Kidney (tissue), 14 donors: ENCODE measurements around the gene CHRNA10. TPM values are rescaled to one million over a fixed set of nuclear protein-coding genes. Genes with fewer than 3 reads are reported as not detected.

ENCODE experiments used
- DNase-seq, 5 donors: peaks; one replicate each; pipeline ENCODE4 v3.0.0-alpha.2; 2013 to 2020
- FAIRE-seq: peaks from 2 replicates; lab custom pipeline; 2012; peaks lifted over from hg19 to GRCh38; lab: Jason Lieb, UNC
- H3K27ac ChIP-seq, 2 donors: one replicate each; pipeline ENCODE4 v1.7.0; 2013; ENCODE audit warnings: low read depth in 2 of 2, low read length in 2 of 2, inconsistent platforms in 1 of 2
- H3K27me3 ChIP-seq: one replicate; pipeline ENCODE4 v1.7.1; 2013; ENCODE audit warnings: low read length, inconsistent platforms; ENCODE audit not compliant: control insufficient read depth, insufficient read depth
- H3K36me3 ChIP-seq, 3 donors: one replicate each; pipeline versions ENCODE4 v1.7.0 to v1.7.1; 2013; ENCODE audit warnings: low read length in 3 of 3, control low read depth in 1 of 3, inconsistent platforms in 1 of 3; ENCODE audit not compliant: insufficient read depth in 3 of 3, control insufficient read depth in 2 of 3
- H3K4me1 ChIP-seq, 3 donors: one replicate each; pipeline versions ENCODE4 v1.7.0 to v1.7.1; 2013; ENCODE audit warnings: low read length in 3 of 3, inconsistent platforms in 1 of 3, low read depth in 1 of 3; ENCODE audit not compliant: control insufficient read depth in 2 of 3, insufficient read depth in 2 of 3
- H3K4me3 ChIP-seq, 3 donors: one replicate each; pipeline versions ENCODE4 v1.7.0 to v1.8.1; 2013; ENCODE audit warnings: low read length in 3 of 3, control low read depth in 1 of 3, inconsistent platforms in 1 of 3
- H3K9ac ChIP-seq, 3 donors: one replicate each; pipeline versions ENCODE4 v1.7.0 to v1.7.1; 2013; ENCODE audit warnings: low read length in 3 of 3, control low read depth in 1 of 3, inconsistent platforms in 1 of 3
- H3K9me3 ChIP-seq, 3 donors: one replicate each; pipeline versions ENCODE4 v1.7.0 to v1.7.1; 2013; ENCODE audit warnings: low read length in 3 of 3, control low read depth in 1 of 3, inconsistent platforms in 1 of 3; ENCODE audit not compliant: control insufficient read depth in 2 of 3, insufficient read depth in 1 of 3
- intact Hi-C: fragments of 100-400 bp; cut with DNase I; formaldehyde crosslinking; loops from one replicate; pipeline ENCODE4 v1.11.1; 2022
- polyA plus RNA-seq: library from polyadenylated mRNA; stranded (reverse); fragments of 350-450 nt; fragmentation: Illumina TruSeq; extraction: RNeasy Lipid Tissue Mini Kit (QIAGEN cat#74804); gene quantifications from one replicate; pipeline ENCODE4 v1.2.3, GENCODE V29; 2014; ENCODE audit warnings: low read depth, low replicate concordance; ENCODE audit not compliant: insufficient read depth
- total RNA-seq: library from RNA; stranded (reverse); fragmentation: NEBNext Ultra II Directional; extraction: Animal tissue kit (Norgen Biotek cat#: 25700); gene quantifications from one replicate; pipeline ENCODE4 v1.2.1, GENCODE V29; 2021
- TF ChIP-seq, protein P1 (sequence below): IDR thresholded peaks from 3 replicates; pipeline ENCODE4 v1.5.1; 2012; ENCODE audit warnings: mild to moderate bottlenecking, moderate library complexity, borderline replicate concordance; ENCODE audit not compliant: insufficient read depth; ENCODE audit errors: extremely low read depth
- donor health status: control.
- donor health status: control.
- donor health status: control.
- donor health status: control.
- donor health status: control.
- donor health status: DM: yes; HTN: yes; CAD: no.
- donor health status: Normal renal cell carcinoma (clear cell type).

Gene CHRNA10
- total and polyA plus RNA-seq, 2 donors from 2014 or later = 0.39 to 1.2 TPM

DNA sequence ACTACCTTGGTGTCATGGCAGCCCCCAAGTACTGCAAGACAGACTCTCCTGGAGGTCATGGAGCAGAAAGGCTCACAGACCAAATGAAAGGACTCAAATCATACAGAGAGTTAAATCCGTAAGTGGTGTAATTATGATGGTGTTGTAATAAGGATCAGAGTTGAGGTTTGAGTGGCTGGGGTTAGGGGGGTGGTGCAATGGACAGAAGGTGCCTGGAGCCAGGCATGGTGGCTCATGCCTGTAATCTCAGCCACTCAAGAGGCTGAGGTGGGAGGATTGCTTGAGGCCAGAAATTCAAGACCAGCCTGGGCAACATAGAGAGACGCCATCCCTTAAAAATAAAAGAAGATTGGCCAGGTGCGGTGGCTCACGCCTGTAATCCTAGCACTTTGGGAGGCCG lies 48.1 kb downstream of the CHRNA10 start:
- no peak for DNase-seq
- H3K36me3 ChIP-seq = no peaks in the 10 kb centered on the region

GRCh38 chr11:3622521-3622920 lies 48.7 kb downstream of the CHRNA10 start:
- H3K27ac ChIP-seq = no peak overlapping the region
- no peaks in the 10 kb centered on the region for H3K36me3 ChIP-seq
- H3K9ac ChIP-seq = no peak overlapping the region
- no peaks in the 10 kb centered on the region for H3K27me3 ChIP-seq
- H3K4me1 ChIP-seq = peaks cover 0 to 2% (median 0%) of the 10 kb centered on the region in 3 donors
- intact Hi-C loops = no loop called here
- no peak for FAIRE-seq
- no peak overlapping the region for H3K4me3 ChIP-seq
- no peak for DNase-seq
- TF ChIP-seq, protein P1, sequence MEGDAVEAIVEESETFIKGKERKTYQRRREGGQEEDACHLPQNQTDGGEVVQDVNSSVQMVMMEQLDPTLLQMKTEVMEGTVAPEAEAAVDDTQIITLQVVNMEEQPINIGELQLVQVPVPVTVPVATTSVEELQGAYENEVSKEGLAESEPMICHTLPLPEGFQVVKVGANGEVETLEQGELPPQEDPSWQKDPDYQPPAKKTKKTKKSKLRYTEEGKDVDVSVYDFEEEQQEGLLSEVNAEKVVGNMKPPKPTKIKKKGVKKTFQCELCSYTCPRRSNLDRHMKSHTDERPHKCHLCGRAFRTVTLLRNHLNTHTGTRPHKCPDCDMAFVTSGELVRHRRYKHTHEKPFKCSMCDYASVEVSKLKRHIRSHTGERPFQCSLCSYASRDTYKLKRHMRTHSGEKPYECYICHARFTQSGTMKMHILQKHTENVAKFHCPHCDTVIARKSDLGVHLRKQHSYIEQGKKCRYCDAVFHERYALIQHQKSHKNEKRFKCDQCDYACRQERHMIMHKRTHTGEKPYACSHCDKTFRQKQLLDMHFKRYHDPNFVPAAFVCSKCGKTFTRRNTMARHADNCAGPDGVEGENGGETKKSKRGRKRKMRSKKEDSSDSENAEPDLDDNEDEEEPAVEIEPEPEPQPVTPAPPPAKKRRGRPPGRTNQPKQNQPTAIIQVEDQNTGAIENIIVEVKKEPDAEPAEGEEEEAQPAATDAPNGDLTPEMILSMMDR = no peak
- H3K9me3 ChIP-seq = no peaks in the 10 kb centered on the region

More for the DNA sequence above, 48.1 kb downstream of the CHRNA10 start:
- FAIRE-seq = no peak
- intact Hi-C loops = no loop called here
- Histone ChIP-seq H3K4me3 (no peak overlapping the region), H3K9ac (no peak overlapping the region), H3K27me3 (no peaks in the 10 kb centered on the region), H3K27ac (no peak overlapping the region), H3K9me3 (no peaks in the 10 kb centered on the region), H3K4me1 (peaks cover 0 to 2% (median 0%) of the 10 kb centered on the region in 3 donors)
- TF ChIP-seq, protein P1 = no peak

DNA sequence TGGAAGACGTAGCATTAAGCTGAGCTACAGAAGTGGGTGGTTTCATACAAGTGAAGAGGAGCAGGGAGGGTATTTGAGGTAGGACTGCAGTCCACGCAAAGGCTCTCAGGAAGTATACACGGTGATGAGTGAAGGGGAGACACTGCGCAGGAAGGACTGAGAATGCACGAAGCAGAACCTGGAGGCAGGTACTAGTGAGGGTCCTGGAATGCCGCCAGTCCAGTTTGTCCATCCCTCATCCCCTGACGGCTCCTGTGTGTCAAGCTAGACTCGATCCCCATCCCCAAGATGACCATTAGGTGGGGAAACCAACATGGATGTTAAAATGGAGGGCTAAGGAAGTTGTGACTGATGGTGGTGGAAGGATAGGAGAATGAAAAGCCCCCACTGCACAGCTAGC lies 53.2 kb downstream of the CHRNA10 start:
- no peak overlapping the region for H3K4me3 ChIP-seq
- intact Hi-C loops = no loop called here
- no peak overlapping the region for H3K9ac ChIP-seq
- no peaks in the 10 kb centered on the region for H3K4me1 ChIP-seq
- no peak overlapping the region for H3K27ac ChIP-seq
- no peaks in the 10 kb centered on the region for H3K36me3 ChIP-seq
- no peaks in the 10 kb centered on the region for H3K27me3 ChIP-seq
- TF ChIP-seq, protein P1 = no peak
- no peaks in the 10 kb centered on the region for H3K9me3 ChIP-seq
- FAIRE-seq = no peak
- DNase-seq = no peak
